ENCODE measurements around the gene NLRC5.

The NLRC5 gene

DNA sequence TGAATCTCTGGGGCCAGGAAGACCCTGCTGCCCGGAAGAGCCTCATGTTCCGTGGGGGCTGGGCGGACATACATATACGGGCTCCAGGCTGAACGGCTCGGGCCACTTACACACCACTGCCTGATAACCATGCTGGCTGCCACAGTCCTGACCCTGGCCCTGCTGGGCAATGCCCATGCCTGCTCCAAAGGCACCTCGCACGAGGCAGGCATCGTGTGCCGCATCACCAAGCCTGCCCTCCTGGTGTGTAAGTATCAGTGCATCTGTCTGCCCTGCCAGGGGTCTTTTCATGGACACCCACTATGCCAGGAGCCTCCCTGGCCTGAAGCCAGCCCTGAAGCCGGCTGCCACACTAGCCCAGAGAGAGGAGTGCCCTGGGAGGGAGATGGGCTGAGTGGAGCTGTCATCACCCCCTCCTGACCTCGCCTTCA is 27.5 kb upstream of the NLRC5 start, which contains the start of gene CETP:
Gene CETP, plus strand, starts transcription at position 100 of the 431 bp plus-strand sequence. Its CDS starts 30 bp downstream, at position 130.
- no peak within 1 kb of the TSS for H3K27ac ChIP-seq (ENCODE audit: extremely low read depth, low read depth, low read length)
- no peaks in the 10 kb centered on the region for H3K4me1 ChIP-seq (ENCODE audit: control insufficient read depth, insufficient read depth, low read length)
- CTCF ChIA-PET, result interaction anchor here (0.6 to 1.3 kb wide), 3 partner anchors 9 to 188 kb away, joined by 3 to 4 read pairs (median 3); no protein-coding TSS in a partner anchor
- H3K36me3 ChIP-seq (ENCODE audit: control insufficient read depth in 2 of 2, insufficient read depth in 1 of 2, low read length in 2 of 2), result no peaks in the 10 kb centered on the region
- POLR2A ChIA-PET, result no interaction called here
- TF ChIP-seq ZNF747 (tag by site-specific recombination; IDR thresholded peaks at IDR 0.05) (no peak), TRIM28 (IDR thresholded peaks at IDR 0.05; ENCODE audit: borderline replicate concordance, low read length) (no peak), ZNF791 (tag by site-specific recombination; IDR thresholded peaks at IDR 0.05) (no peak), GLI4 (tag by site-specific recombination; IDR thresholded peaks at IDR 0.05) (no peak), HOXC10 (CRISPR knock-in tag; IDR thresholded peaks at IDR 0.05) (no peak), ZNF121 (tag by site-specific recombination; IDR thresholded peaks at IDR 0.05) (no peak)
- TF ChIP-seq, protein P1, sequence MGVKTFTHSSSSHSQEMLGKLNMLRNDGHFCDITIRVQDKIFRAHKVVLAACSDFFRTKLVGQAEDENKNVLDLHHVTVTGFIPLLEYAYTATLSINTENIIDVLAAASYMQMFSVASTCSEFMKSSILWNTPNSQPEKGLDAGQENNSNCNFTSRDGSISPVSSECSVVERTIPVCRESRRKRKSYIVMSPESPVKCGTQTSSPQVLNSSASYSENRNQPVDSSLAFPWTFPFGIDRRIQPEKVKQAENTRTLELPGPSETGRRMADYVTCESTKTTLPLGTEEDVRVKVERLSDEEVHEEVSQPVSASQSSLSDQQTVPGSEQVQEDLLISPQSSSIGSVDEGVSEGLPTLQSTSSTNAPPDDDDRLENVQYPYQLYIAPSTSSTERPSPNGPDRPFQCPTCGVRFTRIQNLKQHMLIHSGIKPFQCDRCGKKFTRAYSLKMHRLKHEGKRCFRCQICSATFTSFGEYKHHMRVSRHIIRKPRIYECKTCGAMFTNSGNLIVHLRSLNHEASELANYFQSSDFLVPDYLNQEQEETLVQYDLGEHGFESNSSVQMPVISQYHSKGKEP (tag by site-specific recombination; IDR thresholded peaks at IDR 0.05), result no peak
- no peaks in the 10 kb centered on the region for H3K9me3 ChIP-seq (ENCODE audit: control insufficient read depth, insufficient read depth, low read depth, low read length)
- H3K4me3 ChIP-seq (ENCODE audit: low read depth, low read length), result no peak within 1 kb of the TSS

DNA sequence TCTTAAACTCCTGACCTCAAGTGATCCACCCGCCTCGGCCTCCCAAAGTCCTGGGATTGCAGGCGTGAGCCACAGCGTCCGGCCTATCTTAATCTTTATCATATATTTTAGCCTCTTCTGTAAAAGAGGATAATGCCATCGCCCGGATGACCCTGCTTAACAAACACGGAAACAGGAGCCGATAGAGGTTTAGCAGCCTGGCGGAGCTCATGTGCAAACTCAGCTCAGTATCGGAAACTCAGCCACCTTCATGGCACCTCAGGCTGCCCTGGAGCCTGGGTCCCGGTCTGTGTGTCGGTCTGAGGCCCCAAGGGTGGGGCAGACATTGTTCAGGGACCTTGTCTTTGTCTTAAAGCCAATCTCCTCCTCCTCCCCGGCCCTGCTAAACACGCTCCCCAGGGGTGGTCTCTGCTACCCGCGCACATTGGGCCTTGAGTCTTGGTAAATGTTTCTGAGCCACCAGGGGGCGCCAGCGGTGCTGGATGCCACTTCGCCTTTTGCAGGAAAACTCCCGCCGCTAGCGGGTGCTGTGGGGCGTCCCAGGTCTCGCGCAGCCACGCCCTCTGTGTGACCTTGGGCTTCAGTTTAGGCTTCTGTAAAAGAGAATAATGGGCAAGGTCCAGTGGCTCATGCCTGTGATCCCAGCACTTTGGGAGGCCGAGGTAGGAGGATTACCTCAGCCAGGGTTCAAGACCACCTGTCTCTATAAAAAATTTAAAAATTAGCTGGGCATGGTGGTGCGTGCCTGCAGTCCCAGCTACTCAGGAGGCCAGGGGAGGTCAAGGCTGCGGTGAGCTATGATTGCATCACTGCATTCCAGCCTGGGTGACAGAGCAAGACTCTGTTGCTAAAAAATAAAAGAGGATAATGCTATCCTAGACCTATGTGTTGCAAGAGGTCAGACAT is 24.9 kb upstream of the NLRC5 start:
- H3K4me3 ChIP-seq (ENCODE audit: low read depth, low read length), result no peak overlapping the region
- no peaks in the 10 kb centered on the region for H3K36me3 ChIP-seq (ENCODE audit: control insufficient read depth in 2 of 2, insufficient read depth in 1 of 2, low read length in 2 of 2)
- no peak overlapping the region for H3K27ac ChIP-seq (ENCODE audit: extremely low read depth, low read depth, low read length)
- H3K4me1 ChIP-seq (ENCODE audit: control insufficient read depth, insufficient read depth, low read length), result no peaks in the 10 kb centered on the region
- ChIA-PET POLR2A (interaction anchor here (0.8 to 1.1 kb wide), 2 partner anchors 33 to 81 kb away, joined by 3 read pairs; no protein-coding TSS in a partner anchor), CTCF (interaction anchor here (0.6 to 3.4 kb wide), 49 partner anchors 8 to 1628 kb away, joined by 3 to 24 read pairs (median 4); partner anchors contain the start of genes CPNE2 and NLRC5)
- no peaks in the 10 kb centered on the region for H3K9me3 ChIP-seq (ENCODE audit: control insufficient read depth, insufficient read depth, low read depth, low read length)
- no peak for TF ChIP-seq ZNF792 (tag by site-specific recombination; IDR thresholded peaks at IDR 0.05)
- TF ChIP-seq MEIS1 (CRISPR knock-in tag; IDR thresholded peaks at IDR 0.05; ENCODE audit: borderline replicate concordance), result no peak
- TF ChIP-seq, protein P2, sequence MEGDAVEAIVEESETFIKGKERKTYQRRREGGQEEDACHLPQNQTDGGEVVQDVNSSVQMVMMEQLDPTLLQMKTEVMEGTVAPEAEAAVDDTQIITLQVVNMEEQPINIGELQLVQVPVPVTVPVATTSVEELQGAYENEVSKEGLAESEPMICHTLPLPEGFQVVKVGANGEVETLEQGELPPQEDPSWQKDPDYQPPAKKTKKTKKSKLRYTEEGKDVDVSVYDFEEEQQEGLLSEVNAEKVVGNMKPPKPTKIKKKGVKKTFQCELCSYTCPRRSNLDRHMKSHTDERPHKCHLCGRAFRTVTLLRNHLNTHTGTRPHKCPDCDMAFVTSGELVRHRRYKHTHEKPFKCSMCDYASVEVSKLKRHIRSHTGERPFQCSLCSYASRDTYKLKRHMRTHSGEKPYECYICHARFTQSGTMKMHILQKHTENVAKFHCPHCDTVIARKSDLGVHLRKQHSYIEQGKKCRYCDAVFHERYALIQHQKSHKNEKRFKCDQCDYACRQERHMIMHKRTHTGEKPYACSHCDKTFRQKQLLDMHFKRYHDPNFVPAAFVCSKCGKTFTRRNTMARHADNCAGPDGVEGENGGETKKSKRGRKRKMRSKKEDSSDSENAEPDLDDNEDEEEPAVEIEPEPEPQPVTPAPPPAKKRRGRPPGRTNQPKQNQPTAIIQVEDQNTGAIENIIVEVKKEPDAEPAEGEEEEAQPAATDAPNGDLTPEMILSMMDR (tag by site-specific recombination; IDR thresholded peaks at IDR 0.05), result peak; percentile 82
- TF ChIP-seq KLF1 (tag by site-specific recombination; IDR thresholded peaks at IDR 0.05), result peak; percentile 71
- peak; percentile 15; the same call in 1 of the 2 replicates for TF ChIP-seq OSR2 (tag by site-specific recombination; IDR thresholded peaks at IDR 0.05)
- TF ChIP-seq, protein P3, sequence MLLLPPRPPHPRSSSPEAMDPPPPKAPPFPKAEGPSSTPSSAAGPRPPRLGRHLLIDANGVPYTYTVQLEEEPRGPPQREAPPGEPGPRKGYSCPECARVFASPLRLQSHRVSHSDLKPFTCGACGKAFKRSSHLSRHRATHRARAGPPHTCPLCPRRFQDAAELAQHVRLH (tag by site-specific recombination; IDR thresholded peaks at IDR 0.05), result 0 out of 2 replicates have a peak, but pooled peaks have one; percentile 68
- peak; percentile 15; the same call in 1 of the 2 replicates for TF ChIP-seq SP3 (tag by site-specific recombination; IDR thresholded peaks at IDR 0.05)
- peak; percentile 84 for TF ChIP-seq KLF9 (tag by site-specific recombination; IDR thresholded peaks at IDR 0.05; ENCODE audit: low read depth)
- TF ChIP-seq, protein P4, sequence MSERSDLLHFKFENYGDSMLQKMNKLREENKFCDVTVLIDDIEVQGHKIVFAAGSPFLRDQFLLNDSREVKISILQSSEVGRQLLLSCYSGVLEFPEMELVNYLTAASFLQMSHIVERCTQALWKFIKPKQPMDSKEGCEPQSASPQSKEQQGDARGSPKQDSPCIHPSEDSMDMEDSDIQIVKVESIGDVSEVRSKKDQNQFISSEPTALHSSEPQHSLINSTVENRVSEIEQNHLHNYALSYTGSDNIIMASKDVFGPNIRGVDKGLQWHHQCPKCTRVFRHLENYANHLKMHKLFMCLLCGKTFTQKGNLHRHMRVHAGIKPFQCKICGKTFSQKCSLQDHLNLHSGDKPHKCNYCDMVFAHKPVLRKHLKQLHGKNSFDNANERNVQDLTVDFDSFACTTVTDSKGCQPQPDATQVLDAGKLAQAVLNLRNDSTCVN (tag by site-specific recombination; optimal IDR thresholded peaks at IDR 0.05), result peak; percentile 21
- TF ChIP-seq ZNF157 (tag by site-specific recombination; IDR thresholded peaks at IDR 0.05), result no peak
- TF ChIP-seq ZNF2 (tag by site-specific recombination; IDR thresholded peaks at IDR 0.05), result 0 out of 2 replicates have a peak, but pooled peaks have one; percentile 33
- TF ChIP-seq ZNF660 (tag by site-specific recombination; IDR thresholded peaks at IDR 0.05), result peak; percentile 27; the same call in 1 of the 2 replicates
- TF ChIP-seq BCL11A (tag by site-specific recombination; IDR thresholded peaks at IDR 0.05; ENCODE audit: low read depth), result no peak
- TF ChIP-seq SP7 (tag by site-specific recombination; IDR thresholded peaks at IDR 0.05), result peak; percentile 40; the same call in 1 of the 2 replicates
- 0 out of 2 replicates have a peak, but pooled peaks have one; percentile 46 for TF ChIP-seq ZNF561 (tag by site-specific recombination; IDR thresholded peaks at IDR 0.05; ENCODE audit: borderline replicate concordance)
- TF ChIP-seq ZNF24 (tag by site-specific recombination; IDR thresholded peaks at IDR 0.05), result peak; percentile 64; the same call in 1 of the 2 replicates
- no peak for TF ChIP-seq HOXA7 (CRISPR knock-in tag; IDR thresholded peaks at IDR 0.05; ENCODE audit: borderline replicate concordance)
- TF ChIP-seq ZNF510 (tag by site-specific recombination; IDR thresholded peaks at IDR 0.05; ENCODE audit: insufficient replicate concordance), result no peak
- TF ChIP-seq, protein P5, sequence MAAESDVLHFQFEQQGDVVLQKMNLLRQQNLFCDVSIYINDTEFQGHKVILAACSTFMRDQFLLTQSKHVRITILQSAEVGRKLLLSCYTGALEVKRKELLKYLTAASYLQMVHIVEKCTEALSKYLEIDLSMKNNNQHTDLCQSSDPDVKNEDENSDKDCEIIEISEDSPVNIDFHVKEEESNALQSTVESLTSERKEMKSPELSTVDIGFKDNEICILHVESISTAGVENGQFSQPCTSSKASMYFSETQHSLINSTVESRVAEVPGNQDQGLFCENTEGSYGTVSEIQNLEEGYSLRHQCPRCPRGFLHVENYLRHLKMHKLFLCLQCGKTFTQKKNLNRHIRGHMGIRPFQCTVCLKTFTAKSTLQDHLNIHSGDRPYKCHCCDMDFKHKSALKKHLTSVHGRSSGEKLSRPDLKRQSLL (tag by site-specific recombination; IDR thresholded peaks at IDR 0.05), result 0 out of 2 replicates have a peak, but pooled peaks have one; percentile 8
- 0 out of 2 replicates have a peak, but pooled peaks have one; percentile 35 for TF ChIP-seq KLF16 (tag by site-specific recombination; IDR thresholded peaks at IDR 0.05)
